Aorta (tissue), 5 donors: Measurements from ENCODE around the gene MGAT4C. TPM values are rescaled to one million over a fixed set of nuclear protein-coding genes. Genes with fewer than 3 reads are reported as not detected.

Experiments used
- ATAC-seq: fragments of 200-7000 bp; cut with Tn5 transposase; one replicate; pipeline ENCODE4 v1.9.1; 2022; ENCODE audit warnings: moderate library complexity; ENCODE audit not compliant: low FRiP score
- DNase-seq, 2 donors: peaks; one replicate each; pipeline ENCODE4 v3.0.0-alpha.2; 2020
- H3K27ac ChIP-seq, 2 donors: one replicate each; pipeline ENCODE4 v1.5.1; 2013; ENCODE audit warnings: low read length in 2 of 2, mild to moderate bottlenecking in 2 of 2, moderate library complexity in 2 of 2, control low read depth in 1 of 2, inconsistent platforms in 1 of 2, low read depth in 1 of 2
- H3K27me3 ChIP-seq, 2 donors: one replicate each; pipeline ENCODE4 v1.6.1; 2013; ENCODE audit warnings: control low read depth in 1 of 2, low read length in 1 of 2, mild to moderate bottlenecking in 1 of 2, moderate library complexity in 1 of 2; ENCODE audit not compliant: insufficient read depth in 2 of 2, control insufficient read depth in 1 of 2
- H3K36me3 ChIP-seq, 2 donors: one replicate each; pipeline ENCODE4 v1.6.1; 2013; ENCODE audit warnings: control low read depth in 1 of 2, low read length in 1 of 2, mild to moderate bottlenecking in 1 of 2; ENCODE audit not compliant: insufficient read depth in 2 of 2, control insufficient read depth in 1 of 2
- H3K4me1 ChIP-seq, 2 donors: one replicate each; pipeline ENCODE4 v1.6.1; 2013; ENCODE audit warnings: low read length in 2 of 2, control low read depth in 1 of 2, mild to moderate bottlenecking in 1 of 2, moderate library complexity in 1 of 2; ENCODE audit not compliant: insufficient read depth in 2 of 2, control insufficient read depth in 1 of 2
- H3K4me3 ChIP-seq, 2 donors: one replicate each; pipeline ENCODE4 v1.5.1; 2013; ENCODE audit warnings: low read length in 2 of 2, control low read depth in 1 of 2, mild to moderate bottlenecking in 1 of 2
- H3K9me3 ChIP-seq: one replicate; pipeline ENCODE4 v1.6.1; 2013; ENCODE audit warnings: mild to moderate bottlenecking, low read length; ENCODE audit not compliant: control insufficient read depth
- WGBS, 2 donors: extraction: QIAGEN DNeasy Blood & Tissue Kit; methylation state at CpG; one replicate each; pipeline ENCODE4 v1.1.7; 2013; 5-methylcytosine and 5-hydroxymethylcytosine counted together
- intact Hi-C, 2 donors: fragments of 100-400 bp; cut with DNase I; formaldehyde crosslinking; loops; one replicate each; pipeline versions ENCODE4 v1.14.2 to v1.15.0; 2022
- polyA plus RNA-seq, 2 donors: library from polyadenylated mRNA; stranded (reverse); fragments of 200-250 nt; gene quantifications; one replicate each; pipeline ENCODE4 v1.2.3, GENCODE V29; 2013
- total RNA-seq, 2 donors: library from RNA; stranded (reverse); fragmentation: NEBNext Ultra II Directional; extraction: Animal tissue kit (Norgen Biotek cat#: 25700); gene quantifications; one replicate each; pipeline ENCODE4 v1.2.1, GENCODE V29; 2021
- donor health status: healthy with polysubstance abuse.
- donor health status: Bipolar disorder and iron deficiency.
- donor health status: DM: no; HTN: no; CAD: no.
- donor health status: DM: no; HTN: no; CAD: no.
- donor health status: DM: yes; HTN: yes; CAD: no.

Gene MGAT4C
- total and polyA plus RNA-seq, 4 donors = 0.03 to 1.0 (median 0.68) TPM; not detected in 1

GRCh38 chr12:85927166-85927565 lies 329.0 kb downstream of the MGAT4C start:
- intact Hi-C loops = no loop called here
- DNase-seq (no peak), ATAC-seq (no peak)
- no peaks in the 10 kb centered on the region for H3K27me3 ChIP-seq
- H3K27ac ChIP-seq = no peak overlapping the region
- H3K4me3 ChIP-seq = no peak overlapping the region
- H3K36me3 ChIP-seq = no peaks in the 10 kb centered on the region
- no peaks in the 10 kb centered on the region for H3K9me3 ChIP-seq
- no peaks in the 10 kb centered on the region for H3K4me1 ChIP-seq

GRCh38 chr12:85923767-85924331 lies 332.3 kb downstream of the MGAT4C start:
- Histone ChIP-seq H3K27ac (no peak overlapping the region), H3K4me3 (no peak overlapping the region), H3K9me3 (no peaks in the 10 kb centered on the region), H3K4me1 (no peaks in the 10 kb centered on the region), H3K36me3 (no peaks in the 10 kb centered on the region), H3K27me3 (no peaks in the 10 kb centered on the region)
- 78% methylated on average over 1 of the region's 1 CpG for WGBS, 2 donors
- intact Hi-C loops = loop anchor here in 1 of 2 donors (5.0 kb wide), 1 partner anchor 457 kb away; no protein-coding TSS in a partner anchor
- no peak for DNase-seq
- ATAC-seq = no peak

GRCh38 chr12:85920324-85920947 lies 335.8 kb downstream of the MGAT4C start:
- intact Hi-C loops = loop anchor here in 1 of 2 donors (5.0 kb wide), 1 partner anchor 453 kb away; no protein-coding TSS in a partner anchor
- Histone ChIP-seq H3K4me1 (no peaks in the 10 kb centered on the region), H3K27me3 (no peaks in the 10 kb centered on the region), H3K9me3 (no peaks in the 10 kb centered on the region), H3K36me3 (no peaks in the 10 kb centered on the region), H3K4me3 (no peak overlapping the region), H3K27ac (no peak overlapping the region)
- DNase-seq (no peak), ATAC-seq (no peak)
- 1% methylated on average over 3 of the region's 3 CpGs for WGBS, 2 donors
